Measurements from ENCODE around the gene TH.

DNA sequence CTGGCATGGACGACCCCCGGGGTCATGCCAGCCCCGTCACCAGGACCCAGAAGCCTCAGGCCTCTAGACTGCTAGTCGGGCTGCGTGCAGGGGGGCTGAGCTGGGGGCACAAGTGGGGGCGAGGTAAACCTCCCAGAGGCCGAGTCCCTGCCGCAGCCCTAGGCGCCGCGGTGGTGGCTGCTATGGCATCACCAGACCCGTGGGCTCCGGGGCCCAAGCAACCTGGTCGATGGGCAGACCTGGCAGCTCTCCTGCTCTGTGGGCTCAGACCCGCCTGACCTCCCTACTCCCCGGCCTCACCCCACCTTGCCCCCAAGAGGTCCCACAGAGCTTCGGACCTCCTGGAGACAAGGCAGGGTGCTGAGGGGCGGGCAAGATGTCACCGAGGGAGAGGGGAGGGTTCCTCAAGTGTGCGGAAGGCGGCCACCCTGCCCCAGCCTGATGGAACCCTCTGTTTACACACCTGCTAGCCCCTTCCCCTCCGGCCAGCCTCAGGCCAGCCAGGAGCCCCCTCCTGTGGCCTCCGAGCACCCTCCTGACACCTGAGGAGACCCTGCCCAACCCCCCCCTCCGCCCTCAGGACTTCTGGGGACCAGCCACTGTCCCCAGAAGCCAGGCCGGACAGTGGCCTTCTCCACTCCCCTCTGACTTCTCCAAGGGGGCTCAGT, 41.8 kb downstream of the TH start:
- TF ChIP-seq, protein P1, sequence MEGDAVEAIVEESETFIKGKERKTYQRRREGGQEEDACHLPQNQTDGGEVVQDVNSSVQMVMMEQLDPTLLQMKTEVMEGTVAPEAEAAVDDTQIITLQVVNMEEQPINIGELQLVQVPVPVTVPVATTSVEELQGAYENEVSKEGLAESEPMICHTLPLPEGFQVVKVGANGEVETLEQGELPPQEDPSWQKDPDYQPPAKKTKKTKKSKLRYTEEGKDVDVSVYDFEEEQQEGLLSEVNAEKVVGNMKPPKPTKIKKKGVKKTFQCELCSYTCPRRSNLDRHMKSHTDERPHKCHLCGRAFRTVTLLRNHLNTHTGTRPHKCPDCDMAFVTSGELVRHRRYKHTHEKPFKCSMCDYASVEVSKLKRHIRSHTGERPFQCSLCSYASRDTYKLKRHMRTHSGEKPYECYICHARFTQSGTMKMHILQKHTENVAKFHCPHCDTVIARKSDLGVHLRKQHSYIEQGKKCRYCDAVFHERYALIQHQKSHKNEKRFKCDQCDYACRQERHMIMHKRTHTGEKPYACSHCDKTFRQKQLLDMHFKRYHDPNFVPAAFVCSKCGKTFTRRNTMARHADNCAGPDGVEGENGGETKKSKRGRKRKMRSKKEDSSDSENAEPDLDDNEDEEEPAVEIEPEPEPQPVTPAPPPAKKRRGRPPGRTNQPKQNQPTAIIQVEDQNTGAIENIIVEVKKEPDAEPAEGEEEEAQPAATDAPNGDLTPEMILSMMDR (IDR thresholded peaks at IDR 0.05): no peak
- TF ChIP-seq POLR2A (IDR thresholded peaks at IDR 0.05): no peak
- no peak for TF ChIP-seq EP300 (IDR thresholded peaks at IDR 0.05)
